GM12801 (cell line): ENCODE data around the gene NR4A3.

ENCODE experiments used
- TF ChIP-seq, protein P1 (sequence below): IDR thresholded peaks from one replicate; pipeline ENCODE4 v1.5.1; 2011; ENCODE audit warnings: control low read depth; ENCODE audit not compliant: insufficient read length; ENCODE audit errors: extremely low read depth

Gene NR4A3

GRCh38 chr9:99858087-99858486 is 36.4 kb downstream of the NR4A3 start:
- TF ChIP-seq, protein P1, sequence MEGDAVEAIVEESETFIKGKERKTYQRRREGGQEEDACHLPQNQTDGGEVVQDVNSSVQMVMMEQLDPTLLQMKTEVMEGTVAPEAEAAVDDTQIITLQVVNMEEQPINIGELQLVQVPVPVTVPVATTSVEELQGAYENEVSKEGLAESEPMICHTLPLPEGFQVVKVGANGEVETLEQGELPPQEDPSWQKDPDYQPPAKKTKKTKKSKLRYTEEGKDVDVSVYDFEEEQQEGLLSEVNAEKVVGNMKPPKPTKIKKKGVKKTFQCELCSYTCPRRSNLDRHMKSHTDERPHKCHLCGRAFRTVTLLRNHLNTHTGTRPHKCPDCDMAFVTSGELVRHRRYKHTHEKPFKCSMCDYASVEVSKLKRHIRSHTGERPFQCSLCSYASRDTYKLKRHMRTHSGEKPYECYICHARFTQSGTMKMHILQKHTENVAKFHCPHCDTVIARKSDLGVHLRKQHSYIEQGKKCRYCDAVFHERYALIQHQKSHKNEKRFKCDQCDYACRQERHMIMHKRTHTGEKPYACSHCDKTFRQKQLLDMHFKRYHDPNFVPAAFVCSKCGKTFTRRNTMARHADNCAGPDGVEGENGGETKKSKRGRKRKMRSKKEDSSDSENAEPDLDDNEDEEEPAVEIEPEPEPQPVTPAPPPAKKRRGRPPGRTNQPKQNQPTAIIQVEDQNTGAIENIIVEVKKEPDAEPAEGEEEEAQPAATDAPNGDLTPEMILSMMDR: no peak

DNA sequence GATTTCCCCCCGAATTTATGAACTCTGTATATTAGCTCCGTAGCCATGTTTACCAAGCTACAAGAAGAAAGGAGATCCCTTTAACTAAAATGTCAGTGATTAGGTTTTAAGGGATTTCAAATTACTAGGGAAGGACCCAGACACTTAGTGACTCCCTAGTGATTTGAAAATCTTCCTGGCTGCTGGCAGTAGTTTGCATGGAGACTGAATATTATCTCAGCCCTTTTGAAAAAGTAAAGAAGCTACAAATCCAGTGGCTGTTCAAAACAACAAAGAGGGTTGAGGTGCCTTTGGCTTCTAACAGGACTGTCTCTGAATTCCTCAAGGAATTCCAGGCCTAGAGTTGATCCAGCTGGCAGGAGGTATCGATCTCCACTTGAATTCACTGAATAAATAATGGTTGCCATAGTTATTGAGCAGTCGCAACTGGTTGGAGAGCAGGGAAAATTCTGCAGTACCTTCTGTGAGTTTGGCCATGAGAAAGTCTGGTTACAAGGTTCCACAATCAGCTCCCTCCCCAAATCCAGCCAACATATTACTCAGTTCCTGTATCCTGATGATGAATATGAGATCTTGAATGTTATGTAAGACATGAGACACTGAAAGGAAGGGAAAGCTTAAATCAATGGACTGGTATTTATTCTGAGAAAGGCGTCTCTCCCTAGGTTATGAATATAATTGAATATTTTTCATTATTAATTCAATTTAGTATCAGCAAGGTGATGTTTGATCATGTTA is 37.7 kb downstream of the NR4A3 start:
- TF ChIP-seq, protein P1: no peak

DNA sequence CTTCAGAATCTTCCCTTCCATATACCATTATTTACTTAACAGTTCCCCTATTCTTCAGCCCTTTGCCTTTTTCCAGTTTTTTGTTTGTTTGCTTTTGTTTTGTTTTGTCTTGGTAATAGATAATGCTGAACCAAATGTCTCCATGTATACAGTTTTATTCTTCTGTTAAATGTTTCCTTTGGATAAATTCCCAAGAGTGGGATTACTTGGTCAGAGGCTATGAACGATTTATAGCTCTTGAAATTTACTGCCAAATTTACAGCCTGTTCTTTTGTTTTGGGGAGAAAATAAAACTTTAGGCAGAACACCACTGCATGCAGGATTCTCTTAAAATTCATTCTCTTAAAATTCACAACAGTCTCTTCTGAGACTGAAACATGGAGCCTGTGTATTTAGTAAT is 38.6 kb downstream of the NR4A3 start:
- TF ChIP-seq, protein P1: no peak

- TF ChIP-seq, protein P1: no peak
Observed at GRCh38 chr9:99863955-99864354, 42.3 kb downstream of the NR4A3 start.

DNA sequence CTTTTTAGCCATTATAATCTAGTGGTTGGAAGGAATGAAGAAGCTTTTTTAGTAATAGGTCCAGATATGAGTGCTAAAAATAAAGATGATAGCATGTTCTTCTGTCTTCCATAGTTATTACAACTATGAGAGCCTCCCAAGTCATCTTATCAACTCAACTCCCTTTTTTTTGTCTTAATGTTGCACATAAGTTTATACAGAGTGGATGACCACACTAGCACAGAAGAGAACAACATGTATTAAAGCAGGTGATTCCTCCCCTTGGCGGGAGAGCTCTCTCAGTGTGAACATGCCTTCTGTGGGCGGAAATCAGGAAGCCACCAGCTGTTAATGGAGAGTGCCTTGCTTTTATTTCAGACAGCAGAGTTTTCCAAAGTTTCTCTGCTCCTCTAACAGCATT is 44.7 kb downstream of the NR4A3 start:
- TF ChIP-seq, protein P1: no peak

- TF ChIP-seq, protein P1: no peak
Observed at GRCh38 chr9:99867536-99867935, 45.9 kb downstream of the NR4A3 start.

DNA sequence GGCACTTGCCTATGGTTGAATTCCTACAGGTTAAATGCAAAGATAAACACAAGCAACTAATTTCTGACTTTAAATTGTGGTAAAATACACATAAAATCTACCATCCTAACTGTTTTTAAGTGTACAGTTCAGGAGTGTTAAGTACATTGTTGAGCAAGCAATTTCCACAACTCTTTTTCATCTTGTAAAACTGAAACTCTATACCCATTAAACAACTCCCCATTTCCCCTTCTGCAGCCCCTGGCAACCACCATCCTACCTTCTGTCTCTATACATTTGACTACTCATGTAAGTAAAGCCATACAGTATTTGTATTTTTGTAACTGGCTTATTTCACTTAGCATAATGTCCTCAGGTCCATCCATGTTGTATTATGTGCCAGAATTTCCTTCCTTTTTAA is 46.3 kb downstream of the NR4A3 start:
- TF ChIP-seq, protein P1: no peak

- TF ChIP-seq, protein P1: no peak
Observed at GRCh38 chr9:99868845-99869244, 47.2 kb downstream of the NR4A3 start.
